Measurements from ENCODE around the gene ANKDD1A.

ANKDD1A gene

DNA sequence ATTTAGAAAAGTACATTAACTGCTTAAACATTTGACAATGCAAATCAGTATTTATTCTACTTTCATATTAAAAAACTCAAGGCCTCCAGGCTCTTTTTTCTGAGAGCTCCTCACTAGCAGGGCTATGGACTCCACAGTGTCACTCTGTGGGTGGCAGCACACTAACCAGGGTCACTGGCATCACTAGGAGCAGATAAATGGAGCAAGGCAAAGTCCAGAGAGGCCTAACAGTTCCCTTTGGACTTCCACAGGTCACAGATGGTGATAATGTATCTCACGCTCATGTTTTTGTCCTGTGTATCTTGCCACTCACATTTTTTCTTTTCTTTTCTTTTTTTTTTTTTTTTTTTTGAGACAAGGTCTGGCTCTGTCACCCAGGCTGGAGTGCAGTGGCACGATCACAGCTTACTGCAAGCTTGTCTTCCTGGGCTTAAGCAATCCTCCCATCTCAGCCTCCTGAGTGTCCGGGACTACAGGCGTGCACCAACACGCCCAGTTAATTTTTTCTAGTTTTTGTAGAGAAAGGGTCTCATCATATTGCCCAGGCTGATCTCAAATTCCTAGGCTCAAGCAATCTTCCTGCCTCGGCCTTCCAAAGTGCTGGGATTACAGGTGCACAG lies 70.2 kb downstream of the ANKDD1A start:
- no peak for FAIRE-seq

DNA sequence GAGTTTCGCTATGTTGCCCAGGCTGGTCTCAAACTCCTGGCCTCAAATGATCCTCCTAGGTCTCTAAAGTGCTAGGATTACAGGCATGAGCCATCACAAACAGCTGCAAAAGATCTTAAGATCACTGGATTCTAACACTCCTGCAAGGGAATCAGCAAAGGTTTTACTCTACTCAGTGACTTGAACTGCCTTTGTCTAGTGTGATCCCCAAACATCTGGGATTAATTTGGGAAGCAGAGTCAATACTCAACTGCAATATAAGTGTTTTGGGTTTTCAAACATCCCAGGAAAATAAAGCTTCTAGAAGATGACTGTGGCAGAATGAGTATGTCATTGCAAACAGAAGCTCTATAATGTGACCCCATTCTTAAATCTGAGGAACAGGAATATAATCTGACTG lies 70.8 kb downstream of the ANKDD1A start:
- FAIRE-seq: no peak

DNA sequence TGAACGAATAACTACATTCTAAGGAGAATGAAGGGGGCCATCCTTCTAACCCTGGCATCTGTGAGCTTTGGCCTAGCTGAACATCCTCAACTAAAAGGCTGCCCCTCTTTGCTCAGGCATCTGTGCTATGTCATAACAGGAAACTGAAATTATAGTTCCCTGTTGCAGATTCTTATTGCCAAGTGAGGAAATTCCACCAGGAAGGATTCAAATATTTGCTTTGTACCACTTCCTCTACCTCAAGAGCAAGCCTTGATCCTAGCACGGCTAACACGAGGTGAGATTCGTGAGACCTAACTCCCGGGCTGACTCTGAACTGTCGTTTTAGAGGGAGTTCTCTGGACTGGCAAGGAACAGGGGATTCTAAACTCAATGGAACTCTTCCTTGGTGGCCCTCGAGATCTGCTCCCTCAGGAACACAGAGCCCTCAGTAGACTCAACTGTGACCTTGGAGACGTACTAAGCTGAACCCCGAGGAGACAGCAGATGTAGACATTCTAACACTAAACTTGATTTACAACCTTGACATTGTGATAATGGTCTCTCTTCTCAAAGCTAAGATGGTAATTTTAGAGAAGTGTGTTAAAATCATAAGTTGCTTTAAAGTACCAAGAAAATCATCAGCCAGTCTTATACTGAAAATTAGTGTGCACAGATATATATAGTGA lies 73.8 kb downstream of the ANKDD1A start:
- FAIRE-seq: no peak

DNA sequence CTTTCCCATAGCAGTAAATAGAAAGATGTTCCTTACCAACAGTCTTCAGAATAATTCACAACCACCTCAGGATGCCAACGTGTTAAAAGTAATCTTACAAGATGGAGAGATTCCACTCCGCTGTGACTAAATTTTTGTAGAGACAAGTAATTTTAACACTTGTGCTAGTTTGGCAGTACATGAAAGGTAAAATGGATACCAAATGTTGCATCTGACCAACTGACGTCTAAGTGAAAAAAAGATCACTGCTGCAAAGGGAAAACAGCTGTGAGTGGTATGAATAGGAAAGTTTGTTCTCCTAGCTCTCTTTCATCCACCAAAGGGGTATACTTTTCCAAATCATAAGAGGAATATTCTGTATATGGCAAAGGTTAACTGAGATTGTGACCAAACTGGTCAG lies 75.4 kb downstream of the ANKDD1A start:
- FAIRE-seq: no peak

DNA sequence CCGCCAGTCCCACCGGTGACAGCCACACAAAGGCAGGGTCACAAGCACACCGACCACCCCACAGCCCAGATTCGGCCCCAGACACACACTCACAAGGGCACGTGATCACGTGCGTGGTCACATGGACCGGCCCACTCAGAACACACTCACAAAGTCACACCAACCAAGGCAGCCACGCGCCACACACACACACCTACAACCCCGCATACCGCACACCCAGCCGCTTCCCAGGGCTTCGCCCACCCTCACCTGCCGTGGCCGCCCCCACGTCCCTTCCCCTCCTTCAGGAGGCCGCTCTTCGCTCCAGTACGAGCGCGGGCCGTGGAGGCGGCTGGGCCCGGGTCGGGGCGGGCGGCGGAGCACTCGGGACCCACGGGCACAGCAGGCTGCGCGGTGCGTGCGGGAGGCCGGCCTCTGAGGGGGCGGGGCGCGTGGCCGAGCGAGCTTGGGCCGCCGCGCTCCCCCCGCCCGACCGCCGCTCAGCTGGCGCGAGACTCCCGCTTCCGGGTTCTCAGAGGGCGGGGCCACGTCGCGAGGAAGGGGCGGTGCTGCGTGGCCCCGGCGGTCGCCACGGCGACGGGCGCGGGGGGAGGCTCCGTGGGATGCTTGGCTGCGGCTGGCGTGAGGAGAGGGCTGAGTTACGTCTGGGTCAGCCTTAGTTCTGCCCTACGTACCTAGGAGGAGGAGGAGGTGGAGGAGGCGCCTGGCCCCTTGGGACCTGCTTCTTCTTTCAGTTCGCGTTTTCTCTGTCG lies 77.9 kb downstream of the ANKDD1A start, which contains the start of gene SPG21:
TSS of gene SPG21 (minus strand) at position 499 of the 752 bp plus-strand sequence. CDS start 6,345 bp downstream, outside the sequence.
- FAIRE-seq: no peak

DNA sequence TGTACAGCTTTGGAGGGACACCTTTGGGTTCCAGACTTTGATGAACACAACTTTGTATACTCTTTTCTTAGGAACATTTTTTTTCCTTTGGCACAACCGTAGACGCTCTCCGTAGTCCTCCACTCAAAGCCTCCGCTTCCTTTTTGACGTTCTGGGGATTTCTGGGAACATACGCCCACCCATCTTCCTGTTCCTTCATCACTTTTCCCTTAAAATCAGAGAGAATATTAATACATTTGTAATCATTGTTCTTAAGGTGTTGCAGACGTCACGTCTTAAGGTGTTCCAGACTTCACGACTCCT lies 78.4 kb downstream of the ANKDD1A start:
- no peak for FAIRE-seq

DNA sequence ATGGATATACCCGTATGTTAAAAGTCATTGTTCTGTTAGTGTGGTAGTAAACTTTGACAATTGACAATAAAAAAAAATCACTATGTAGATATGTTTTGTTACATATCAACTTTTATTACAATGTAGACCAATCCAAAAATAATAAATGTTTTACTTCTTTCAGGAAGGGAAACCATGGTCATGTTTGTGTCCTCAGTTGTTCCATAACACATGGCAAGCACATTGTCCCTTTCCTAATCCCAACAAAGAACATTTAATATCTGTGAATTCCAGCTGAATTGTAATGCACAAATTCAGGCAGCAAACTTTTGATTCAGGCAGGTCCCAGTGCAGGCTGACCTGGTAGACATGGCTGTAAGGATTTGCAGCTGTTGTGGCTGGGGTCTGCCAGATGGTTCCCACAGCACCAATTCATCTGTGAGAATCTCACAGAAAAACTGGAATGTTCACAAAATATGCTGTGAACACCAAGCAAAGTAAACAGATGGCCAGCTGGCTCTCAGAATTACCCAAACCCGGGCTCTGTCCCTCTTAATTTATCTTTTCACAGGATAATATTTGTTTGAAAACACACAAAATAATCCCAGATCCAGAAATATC lies 79.9 kb downstream of the ANKDD1A start:
- FAIRE-seq: no peak

DNA sequence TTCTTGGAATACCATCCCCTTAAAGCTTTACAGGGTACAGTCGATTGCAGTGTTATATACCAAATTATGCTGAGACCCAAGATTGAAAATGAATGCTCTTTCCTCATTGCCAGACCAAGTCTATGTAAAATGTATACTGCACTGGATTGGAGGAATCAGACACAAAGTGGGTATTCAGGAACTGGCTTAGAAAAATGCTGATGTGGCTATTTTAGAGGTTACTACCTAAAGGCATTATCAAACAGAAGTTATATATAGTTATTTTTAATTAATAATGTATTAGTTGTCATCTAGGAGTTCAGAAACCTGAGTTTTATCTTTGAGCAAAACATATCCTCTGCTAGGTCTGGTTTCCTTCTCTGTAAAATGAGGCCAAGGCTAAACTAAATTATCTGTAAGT lies 81.6 kb downstream of the ANKDD1A start:
- no peak for FAIRE-seq

DNA sequence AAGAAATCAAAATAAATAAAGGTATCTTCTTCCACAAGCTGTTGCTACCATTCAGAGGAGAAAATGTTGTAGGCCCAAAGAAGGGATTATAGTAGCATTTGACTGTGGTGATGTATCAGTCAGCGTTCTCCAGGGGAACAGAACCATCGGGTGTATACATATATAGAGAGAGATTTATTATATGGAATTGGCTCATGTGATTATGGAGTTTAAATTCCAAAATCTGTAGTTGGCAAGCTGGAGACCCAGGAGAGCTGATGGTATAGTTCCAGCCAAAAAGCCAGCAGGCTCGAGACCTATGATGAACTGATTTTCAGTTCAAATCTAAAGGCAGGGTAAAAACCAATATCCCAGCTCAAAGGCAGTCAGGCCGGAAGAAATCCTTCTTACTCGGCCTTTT lies 85.4 kb downstream of the ANKDD1A start:
- no peak for FAIRE-seq

DNA sequence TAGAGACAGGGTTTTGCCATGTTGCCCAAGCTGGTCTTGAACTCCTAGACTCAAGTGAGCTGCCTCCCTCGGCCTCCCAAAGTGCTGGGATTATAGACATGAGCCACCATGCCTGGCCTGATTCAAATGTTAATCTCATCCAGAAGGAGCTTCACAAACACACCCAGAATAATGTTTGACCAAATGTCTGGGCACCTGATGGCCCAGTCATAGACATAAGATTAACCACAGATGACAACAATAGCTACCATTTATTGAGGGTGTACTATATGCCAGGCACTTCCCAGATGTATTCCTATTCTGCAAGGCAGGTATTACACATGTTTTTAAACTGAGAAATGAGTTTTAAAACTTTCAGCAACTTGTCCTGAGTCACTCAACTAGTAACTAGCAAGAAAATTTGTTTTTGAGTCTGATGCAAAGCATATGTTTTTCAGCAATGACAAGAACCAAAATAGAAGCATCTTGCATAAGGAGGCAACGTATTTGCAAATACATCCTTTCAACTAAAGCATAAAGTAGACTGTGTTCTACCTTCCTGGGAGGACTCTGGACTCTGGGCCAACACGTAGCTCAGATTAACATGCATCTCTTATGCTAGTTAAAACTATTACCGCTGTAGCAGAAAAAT lies 86.2 kb downstream of the ANKDD1A start:
- FAIRE-seq: no peak

DNA sequence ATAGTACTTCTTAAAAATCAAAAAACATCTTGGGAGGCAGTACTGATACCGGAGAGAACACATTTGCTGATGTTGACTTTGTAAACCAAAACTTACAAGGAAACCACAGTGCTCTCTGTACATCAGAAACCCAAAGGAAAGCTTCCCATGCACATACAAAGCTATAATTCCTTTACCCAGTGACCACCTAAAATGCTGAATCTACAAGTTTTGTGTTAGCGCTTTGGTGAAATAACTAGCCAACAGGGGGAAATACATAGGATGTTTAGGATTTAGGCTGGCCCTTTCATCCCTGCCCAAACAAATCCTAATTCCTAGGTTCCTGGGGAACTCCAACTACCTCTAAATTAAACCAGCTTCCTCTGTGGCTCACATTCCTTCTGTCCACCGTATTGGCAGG lies 93.3 kb downstream of the ANKDD1A start:
- FAIRE-seq: no peak

DNA sequence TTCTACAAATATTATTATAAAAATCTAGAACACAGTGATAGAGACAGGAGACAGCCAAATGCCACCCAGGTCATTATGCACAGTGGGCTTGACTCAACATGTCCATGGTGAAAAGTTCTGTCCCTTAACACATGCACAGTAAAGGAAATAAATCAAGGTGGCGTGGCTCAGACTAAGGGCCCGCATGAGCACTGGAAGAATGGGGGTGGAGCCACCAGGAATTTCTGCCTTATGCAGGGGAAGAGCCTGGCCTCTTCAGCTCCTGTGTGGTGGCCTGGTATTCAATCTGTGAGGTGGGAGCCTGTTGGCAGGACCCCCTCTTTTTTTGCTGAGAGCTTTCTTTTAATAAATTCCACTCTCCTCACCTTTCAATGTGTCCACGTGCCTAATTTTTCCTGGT lies 95.2 kb downstream of the ANKDD1A start:
- no peak for FAIRE-seq
